Smooth muscle cell (in vitro differentiated cells): ENCODE results near the gene CDKN2C. TPM values are rescaled to one million over a fixed set of nuclear protein-coding genes. Genes with fewer than 3 reads are reported as not detected.

Experiments used
- DNase-seq: peaks from one replicate; lab custom pipeline; 2025; ENCODE audit not compliant: unreplicated experiment; lab: John Stamatoyannopoulos, UW
- H2AFZ ChIP-seq: fragments of 200-600 bp; sonication (generic); 2 replicates; pipeline ENCODE4 v1.6.0; 2016; ENCODE audit warnings: antibody characterized with exemption, low read depth, mild to moderate bottlenecking
- H3F3A ChIP-seq: fragments of 200-600 bp; sonication (generic); 2 replicates; pipeline ENCODE4 v1.6.0; 2017; ENCODE audit warnings: antibody characterized with exemption, low read depth
- H3K27ac ChIP-seq: fragments of 200-600 bp; sonication (generic); 2 replicates; pipeline ENCODE4 v1.5.1; 2016; ENCODE audit warnings: low read depth, mild to moderate bottlenecking
- H3K27me3 ChIP-seq: fragments of 200-600 bp; sonication (generic); 2 replicates; pipeline ENCODE4 v1.6.1; 2016; ENCODE audit warnings: low read depth, mild to moderate bottlenecking
- H3K36me3 ChIP-seq: fragments of 200-600 bp; sonication (generic); 2 replicates; pipeline ENCODE4 v1.5.1; 2016; ENCODE audit warnings: low read depth
- H3K4me1 ChIP-seq: fragments of 200-600 bp; sonication (generic); 2 replicates; pipeline ENCODE4 v1.5.1; 2016; ENCODE audit warnings: low read depth
- H3K4me2 ChIP-seq: fragments of 200-600 bp; sonication (generic); 2 replicates; pipeline ENCODE4 v1.6.0; 2016; ENCODE audit warnings: mild to moderate bottlenecking
- H3K4me3 ChIP-seq: fragments of 200-600 bp; sonication (generic); 2 replicates; pipeline ENCODE4 v1.5.1; 2016; ENCODE audit warnings: mild to moderate bottlenecking
- H3K79me2 ChIP-seq: fragments of 200-600 bp; sonication (generic); 2 replicates; pipeline ENCODE4 v1.6.0; 2016; ENCODE audit warnings: low read depth, mild to moderate bottlenecking
- H3K9ac ChIP-seq: fragments of 200-600 bp; sonication (generic); 2 replicates; pipeline ENCODE4 v1.6.0; 2016; ENCODE audit warnings: low read depth
- H3K9me3 ChIP-seq: fragments of 200-600 bp; sonication (generic); replicated peaks from 2 replicates; pipeline ENCODE4 v1.5.1; 2016; ENCODE audit warnings: low read depth
- H4K20me1 ChIP-seq: fragments of 200-600 bp; sonication (generic); 2 replicates; pipeline ENCODE4 v1.6.0; 2016; ENCODE audit warnings: low read depth
- CTCF ChIP-seq: fragments of 200-600 bp; sonication (generic); IDR thresholded peaks from 2 replicates; pipeline ENCODE4 v1.5.1; 2017; ENCODE audit warnings: borderline replicate concordance, mild to moderate bottlenecking, antibody characterized with exemption; ENCODE audit not compliant: insufficient read depth, poor library complexity, severe bottlenecking
- WGBS: methylation state at CpG from one replicate; pipeline ENCODE4 v1.1.7; 2016; ENCODE audit warnings: low lambda C conversion rate; 5-methylcytosine and 5-hydroxymethylcytosine counted together
- polyA plus RNA-seq: library from polyadenylated mRNA; unstranded; fragments of >200 nt; fragmentation: Nextera tagmentation; extraction: Ambion mirVana; gene quantifications from 2 replicates; pipeline ENCODE4 v1.2.1, GENCODE V29; 2016
- total RNA-seq: library from RNA; depleted of rRNA; stranded (reverse); fragments of >200 nt; gene quantifications from 2 replicates; pipeline ENCODE4 v1.2.3, GENCODE V29; 2014

The CDKN2C gene
- total and polyA plus RNA-seq, 2 experiments from 2014 or later: 1.3 to 3.2 TPM

- Histone ChIP-seq H2AFZ (peak overlapping the region; percentile 52), H3K36me3 (no peaks in the 10 kb centered on the region), H3K27ac (no peak overlapping the region), H3K4me3 (peak overlapping the region; percentile 59), H4K20me1 (no peaks in the 10 kb centered on the region), H3K4me2 (peak overlapping the region; percentile 100), H3K9ac (no peak overlapping the region), H3K27me3 (peaks cover 100% of the 10 kb centered on the region), H3F3A (no peaks in the 10 kb centered on the region), H3K9me3 (no peaks in the 10 kb centered on the region), H3K79me2 (no peaks in the 10 kb centered on the region), H3K4me1 (peaks cover 10% of the 10 kb centered on the region)
- TF ChIP-seq CTCF: no peak
- no peak for DNase-seq
- 1% methylated on average over 37 of the region's 42 CpGs for WGBS
These were observed 8.3 kb downstream of the CDKN2C start for GRCh38 chr1:50978144-50978851.

- H3K27me3 ChIP-seq: peaks cover 100% of the 10 kb centered on the region
- H3K27ac ChIP-seq: no peak overlapping the region
- H4K20me1 ChIP-seq: no peaks in the 10 kb centered on the region
- no peak overlapping the region for H2AFZ ChIP-seq
- no peak for TF ChIP-seq CTCF
- H3K79me2 ChIP-seq: no peaks in the 10 kb centered on the region
- H3K4me3 ChIP-seq: peak overlapping the region; percentile 59
- H3K4me2 ChIP-seq: no peak overlapping the region
- H3K9me3 ChIP-seq: no peaks in the 10 kb centered on the region
- H3K36me3 ChIP-seq: no peaks in the 10 kb centered on the region
- DNase-seq: no peak
- peaks cover 10% of the 10 kb centered on the region for H3K4me1 ChIP-seq
- H3K9ac ChIP-seq: no peak overlapping the region
- no peaks in the 10 kb centered on the region for H3F3A ChIP-seq
- WGBS: 12% methylated on average over 10 of the region's 10 CpGs
These were observed 9.1 kb downstream of the CDKN2C start for GRCh38 chr1:50978852-50979781.

GRCh38 chr1:50979937-50980336 lies 9.9 kb downstream of the CDKN2C start:
- Histone ChIP-seq H3K36me3 (no peaks in the 10 kb centered on the region), H3K27me3 (peaks cover 100% of the 10 kb centered on the region), H3K79me2 (no peaks in the 10 kb centered on the region), H3K9me3 (no peaks in the 10 kb centered on the region), H4K20me1 (no peaks in the 10 kb centered on the region), H3K4me2 (no peak overlapping the region), H3K4me1 (peaks cover 10% of the 10 kb centered on the region), H3K4me3 (no peak overlapping the region), H3K9ac (no peak overlapping the region), H2AFZ (no peak overlapping the region), H3K27ac (no peak overlapping the region), H3F3A (no peaks in the 10 kb centered on the region)
- no peak for DNase-seq
- no peak for TF ChIP-seq CTCF
- 65% methylated on average over 1 of the region's 1 CpG for WGBS
